ENCODE results near the gene SPRED3. TPM values are rescaled to one million over a fixed set of nuclear protein-coding genes. Genes with fewer than 3 reads are reported as not detected.

SPRED3 gene
- total RNA-seq, 1 experiment from 2014 or later = 2.3 TPM

GRCh38 chr19:38433268-38433733, 44.8 kb downstream of the SPRED3 start, which contains the start of gene RYR1:
Gene RYR1, plus strand, starts transcription at chr19:38433691. Its CDS starts 139 bp downstream, at chr19:38433830.
- Histone ChIP-seq H3K9me3 (replicated peaks) (no peaks in the 10 kb centered on the region), H3K36me3 (peaks cover 8% of the 10 kb centered on the region), H3K4me3 (peak within 1 kb of the TSS; percentile 63), H3K4me1 (peaks cover 8% of the 10 kb centered on the region), H3K27me3 (no peaks in the 10 kb centered on the region), H3K27ac (peak within 1 kb of the TSS; percentile 98)
- DNase-seq = peak; percentile 95

DNA sequence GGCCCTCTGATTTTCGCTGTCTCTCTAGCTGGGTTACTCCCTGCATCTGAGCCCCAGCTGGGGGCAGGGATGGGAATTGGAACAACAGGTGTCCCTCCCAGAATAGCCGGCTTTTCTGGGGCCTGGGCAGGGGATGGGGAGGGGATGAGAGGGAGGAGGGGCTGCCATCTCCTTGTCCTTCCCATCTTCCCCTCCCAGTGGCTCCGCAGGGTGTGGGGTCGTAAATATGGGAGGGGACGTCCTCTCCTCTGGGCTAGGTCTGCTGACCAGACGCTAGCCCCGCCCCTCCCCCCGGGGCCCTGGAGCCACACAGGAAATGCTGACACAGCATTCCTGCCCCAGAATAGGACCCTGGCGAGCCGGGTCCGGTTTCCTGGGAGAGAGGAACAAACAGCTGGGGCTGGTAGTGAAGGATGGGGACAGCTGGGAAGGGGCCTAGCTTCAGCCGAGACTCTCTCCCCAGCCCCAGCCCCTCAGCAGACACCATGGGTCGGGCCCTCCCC, 46.1 kb downstream of the SPRED3 start:
- Histone ChIP-seq H3K9me3 (replicated peaks) (no peaks in the 10 kb centered on the region), H3K4me1 (peaks cover 8% of the 10 kb centered on the region), H3K36me3 (peaks cover 11% of the 10 kb centered on the region), H3K4me3 (peak overlapping the region; percentile 63), H3K27me3 (no peaks in the 10 kb centered on the region), H3K27ac (peak overlapping the region; percentile 98)
- peak; percentile 99 to 100 for DNase-seq

GRCh38 chr19:38437295-38437694, 48.8 kb downstream of the SPRED3 start:
- DNase-seq = no peak
- Histone ChIP-seq H3K4me3 (no peak overlapping the region), H3K27ac (no peak overlapping the region), H3K27me3 (no peaks in the 10 kb centered on the region), H3K9me3 (replicated peaks) (no peaks in the 10 kb centered on the region), H3K4me1 (peaks cover 8% of the 10 kb centered on the region), H3K36me3 (peaks cover 15% of the 10 kb centered on the region)

DNA sequence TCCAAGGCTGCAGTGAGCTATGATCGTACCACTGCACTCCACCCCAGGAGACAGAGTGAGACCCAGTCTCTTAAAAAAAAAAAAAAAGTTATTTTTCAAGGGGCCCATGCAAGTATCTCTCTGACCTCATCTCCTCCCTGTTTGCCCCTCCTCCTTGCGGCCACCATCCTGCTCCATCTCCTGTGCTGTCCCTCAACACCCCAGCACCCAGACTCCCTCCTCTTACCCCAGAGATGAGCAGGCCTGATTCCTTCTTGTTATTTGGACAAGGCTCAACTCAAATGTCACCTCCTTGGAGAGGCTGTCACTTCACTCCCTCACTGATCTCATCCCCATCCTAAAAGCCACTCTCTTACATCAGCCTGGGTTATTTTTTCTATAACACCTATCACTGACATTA, 49.4 kb downstream of the SPRED3 start:
- no peaks in the 10 kb centered on the region for H3K27me3 ChIP-seq
- no peaks in the 10 kb centered on the region for H3K9me3 ChIP-seq (replicated peaks)
- peaks cover 15% of the 10 kb centered on the region for H3K36me3 ChIP-seq
- H3K4me1 ChIP-seq = peaks cover 8% of the 10 kb centered on the region
- no peak overlapping the region for H3K4me3 ChIP-seq
- no peak for DNase-seq
- no peak overlapping the region for H3K27ac ChIP-seq

DNA sequence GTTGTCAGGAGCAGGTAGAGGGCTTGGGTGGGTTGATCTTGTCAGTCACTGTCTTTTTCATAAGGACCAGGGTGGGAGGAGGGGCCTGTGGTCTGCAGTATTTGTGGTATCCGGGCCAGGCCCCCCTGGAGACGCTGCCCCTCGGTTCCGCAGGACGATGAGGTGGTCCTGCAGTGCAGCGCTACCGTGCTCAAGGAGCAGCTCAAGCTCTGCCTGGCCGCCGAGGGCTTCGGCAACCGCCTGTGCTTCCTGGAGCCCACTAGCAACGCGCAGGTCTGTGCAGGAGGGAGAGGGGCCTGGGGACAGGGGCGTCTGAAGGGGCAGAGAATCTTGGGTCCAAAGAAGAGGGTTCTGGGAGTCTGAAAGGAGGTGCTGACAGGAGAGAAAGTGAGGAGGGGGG, 52.1 kb downstream of the SPRED3 start:
- Histone ChIP-seq H3K27me3 (no peaks in the 10 kb centered on the region), H3K4me1 (peaks cover 1% of the 10 kb centered on the region), H3K27ac (no peak overlapping the region), H3K36me3 (peaks cover 34% of the 10 kb centered on the region), H3K9me3 (replicated peaks) (no peaks in the 10 kb centered on the region), H3K4me3 (no peak overlapping the region)
- DNase-seq = no peak

- H3K27me3 ChIP-seq = no peaks in the 10 kb centered on the region
- H3K4me3 ChIP-seq = no peak overlapping the region
- no peak for DNase-seq
- H3K36me3 ChIP-seq = peaks cover 43% of the 10 kb centered on the region
- H3K4me1 ChIP-seq = no peaks in the 10 kb centered on the region
- no peaks in the 10 kb centered on the region for H3K9me3 ChIP-seq (replicated peaks)
- no peak overlapping the region for H3K27ac ChIP-seq
Measured at GRCh38 chr19:38441657-38442348, 53.3 kb downstream of the SPRED3 start.

- DNase-seq = no peak
- no peak overlapping the region for H3K4me3 ChIP-seq
- no peaks in the 10 kb centered on the region for H3K9me3 ChIP-seq (replicated peaks)
- no peak overlapping the region for H3K27ac ChIP-seq
- peaks cover 42% of the 10 kb centered on the region for H3K36me3 ChIP-seq
- no peaks in the 10 kb centered on the region for H3K27me3 ChIP-seq
- H3K4me1 ChIP-seq = no peaks in the 10 kb centered on the region
Measured at GRCh38 chr19:38442736-38443135, 54.2 kb downstream of the SPRED3 start.

DNA sequence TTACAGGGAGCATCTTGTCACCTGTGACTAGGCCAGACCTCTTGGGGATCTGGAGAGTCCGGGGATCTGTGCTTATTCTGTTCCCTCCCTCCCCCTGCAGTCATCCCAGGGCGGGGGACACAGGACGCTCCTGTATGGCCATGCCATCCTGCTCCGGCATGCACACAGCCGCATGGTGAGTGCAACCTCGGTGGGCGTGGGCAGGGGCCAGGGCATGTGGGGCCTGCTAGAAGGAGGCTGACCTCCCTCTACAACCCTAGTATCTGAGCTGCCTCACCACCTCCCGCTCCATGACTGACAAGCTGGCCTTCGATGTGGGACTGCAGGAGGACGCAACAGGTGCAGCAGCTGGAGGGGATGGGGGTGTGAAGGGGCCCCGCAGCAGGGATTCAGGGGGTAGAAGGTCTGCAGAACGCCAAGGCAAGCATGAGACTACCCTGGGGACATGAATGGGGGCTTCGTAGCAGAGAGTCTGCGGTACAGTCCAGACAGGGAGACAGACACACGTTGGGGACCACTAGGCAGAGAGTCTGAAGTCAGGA, 55.0 kb downstream of the SPRED3 start:
- DNase-seq = peak in 1 of 2 experiments; percentile 22
- Histone ChIP-seq H3K4me1 (no peaks in the 10 kb centered on the region), H3K27me3 (no peaks in the 10 kb centered on the region), H3K27ac (no peak overlapping the region), H3K9me3 (replicated peaks) (no peaks in the 10 kb centered on the region), H3K36me3 (peaks cover 45% of the 10 kb centered on the region), H3K4me3 (no peak overlapping the region)

DNA sequence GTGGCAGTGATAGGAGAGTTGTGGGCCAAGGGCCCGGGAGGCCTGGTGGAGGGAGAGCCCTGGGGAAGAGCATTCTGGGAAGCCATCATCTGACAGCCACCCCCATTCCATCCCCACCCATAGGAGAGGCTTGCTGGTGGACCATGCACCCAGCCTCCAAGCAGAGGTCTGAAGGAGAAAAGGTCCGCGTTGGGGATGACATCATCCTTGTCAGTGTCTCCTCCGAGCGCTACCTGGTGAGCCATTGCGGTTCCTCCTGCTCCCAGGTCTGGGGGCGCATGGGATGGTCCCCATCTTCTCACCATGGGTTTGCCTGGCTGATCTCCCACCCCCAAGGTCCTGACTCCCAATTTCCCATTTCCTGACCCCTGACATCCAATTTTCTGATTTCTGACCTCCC, 55.5 kb downstream of the SPRED3 start:
- no peak overlapping the region for H3K27ac ChIP-seq
- H3K27me3 ChIP-seq = no peaks in the 10 kb centered on the region
- H3K4me3 ChIP-seq = no peak overlapping the region
- H3K9me3 ChIP-seq (replicated peaks) = no peaks in the 10 kb centered on the region
- no peak for DNase-seq
- no peaks in the 10 kb centered on the region for H3K4me1 ChIP-seq
- H3K36me3 ChIP-seq = peaks cover 47% of the 10 kb centered on the region

GRCh38 chr19:38445362-38445761, 56.9 kb downstream of the SPRED3 start:
- no peaks in the 10 kb centered on the region for H3K9me3 ChIP-seq (replicated peaks)
- H3K4me1 ChIP-seq = no peaks in the 10 kb centered on the region
- no peak overlapping the region for H3K27ac ChIP-seq
- H3K4me3 ChIP-seq = no peak overlapping the region
- H3K27me3 ChIP-seq = no peaks in the 10 kb centered on the region
- peaks cover 60% of the 10 kb centered on the region for H3K36me3 ChIP-seq
- DNase-seq = no peak

DNA sequence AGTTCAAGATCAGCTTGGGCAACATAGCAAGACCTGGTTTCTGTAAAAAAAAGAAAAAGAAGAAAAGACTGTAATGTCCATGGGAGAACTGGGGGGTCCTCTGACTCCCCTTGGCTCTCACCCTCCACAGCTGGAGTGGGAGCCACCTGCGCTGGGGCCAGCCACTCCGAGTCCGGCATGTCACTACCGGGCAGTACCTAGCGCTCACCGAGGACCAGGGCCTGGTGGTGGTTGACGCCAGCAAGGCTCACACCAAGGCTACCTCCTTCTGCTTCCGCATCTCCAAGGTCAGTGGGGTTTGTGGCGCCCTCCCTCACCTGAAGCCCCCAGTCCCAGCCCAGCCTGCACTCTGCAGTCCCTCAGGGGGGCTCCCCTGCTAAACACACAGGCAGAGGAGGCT, 59.7 kb downstream of the SPRED3 start:
- Histone ChIP-seq H3K27me3 (no peaks in the 10 kb centered on the region), H3K4me3 (no peak overlapping the region), H3K4me1 (no peaks in the 10 kb centered on the region), H3K9me3 (replicated peaks) (no peaks in the 10 kb centered on the region), H3K36me3 (peaks cover 81% of the 10 kb centered on the region), H3K27ac (no peak overlapping the region)
- DNase-seq = no peak

Other genes starting within 250 kb of the SPRED3 start
- gene DPF1, start 164.5 kb upstream of the SPRED3 start, total RNA-seq (2014; rRNA removed; shearing (Covaris generic)) = 8.1 and 10.6 TPM in 2 replicates
- 1.9 and 2.2 TPM in 2 replicates for gene PPP1R14A, start 132.3 kb upstream of the SPRED3 start, total RNA-seq (2014; rRNA removed; shearing (Covaris generic))
- gene SPINT2, start 124.1 kb upstream of the SPRED3 start, total RNA-seq (2014; rRNA removed; shearing (Covaris generic)) = 0.38 and 0.45 TPM in 2 replicates
- gene C19orf33, start 84.4 kb upstream of the SPRED3 start, total RNA-seq (2014; rRNA removed; shearing (Covaris generic)) = not detected in 2 replicates
- gene YIF1B, start 72.8 kb upstream of the SPRED3 start, total RNA-seq (2014; rRNA removed; shearing (Covaris generic)) = 47.9 and 54.5 TPM in 2 replicates
- 2.4 and 3.2 TPM in 2 replicates for gene KCNK6, start 68.9 kb upstream of the SPRED3 start, total RNA-seq (2014; rRNA removed; shearing (Covaris generic))
- 0.77 and 1.1 TPM in 2 replicates for gene CATSPERG, start 52.9 kb upstream of the SPRED3 start, total RNA-seq (2014; rRNA removed; shearing (Covaris generic))
- 352 and 382 TPM in 2 replicates for gene PSMD8, start 14.1 kb upstream of the SPRED3 start, total RNA-seq (2014; rRNA removed; shearing (Covaris generic))
- 0.23 and 0.59 TPM in 2 replicates for gene GGN, start 663 bp upstream of the SPRED3 start, total RNA-seq (2014; rRNA removed; shearing (Covaris generic))
- 2.8 and 4.6 TPM in 2 replicates for gene FAM98C, start 14.4 kb downstream of the SPRED3 start, total RNA-seq (2014; rRNA removed; shearing (Covaris generic))
- 0.73 and 0.94 TPM in 2 replicates for gene RASGRP4, start 37.5 kb downstream of the SPRED3 start, total RNA-seq (2014; rRNA removed; shearing (Covaris generic))
- 12.4 and 19.1 TPM in 2 replicates for gene RYR1, start 45.0 kb downstream of the SPRED3 start, total RNA-seq (2014; rRNA removed; shearing (Covaris generic))
- 1.2 and 1.5 TPM in 2 replicates for gene MAP4K1, start 229.3 kb downstream of the SPRED3 start, total RNA-seq (2014; rRNA removed; shearing (Covaris generic))
- gene EIF3K, start 230.5 kb downstream of the SPRED3 start, total RNA-seq (2014; rRNA removed; shearing (Covaris generic)) = 320 and 322 TPM in 2 replicates